Naive thymus-derived CD8-positive, alpha-beta T cell (primary cell): ENCODE data around the gene SEMA3C. TPM values are rescaled to one million over a fixed set of nuclear protein-coding genes. Genes with fewer than 3 reads are reported as not detected.

Source experiments
- ATAC-seq, 2 donors: fragments of 150-1000 bp; cut with Tn5 transposase in 1 of 2; sonication (Bioruptor Pico), chemical (Tn5 transposase) in 1 of 2; 1 replicate in 1 of 2; 2 replicates in 1 of 2; pipeline ENCODE4 v1.10.0; 2021; ENCODE audit warnings: mild to moderate bottlenecking in 2 of 2, moderate library complexity in 2 of 2
- POLR2A ChIA-PET: fragments of 350-600 bp; sonication (Branson Sonifier 250); formaldehyde crosslinking; loops from one replicate; lab custom pipeline; 2021; ENCODE audit warnings: antibody characterized with exemption; lab: Charles Lee
- DNase-seq, 10 donors: peaks; one replicate each; pipeline versions ENCODE4 v3.0.0 to v3.0.0-alpha.2; 2020 to 2022
- H3K27ac Mint-ChIP-seq, 10 donors: one replicate each; pipeline ENCODE4 v1.8.0; 2020 to 2022; ENCODE audit warnings: mild to moderate bottlenecking in 10 of 10, mixed read lengths in 10 of 10, moderate library complexity in 4 of 10, inconsistent platforms in 1 of 10
- H3K27me3 Mint-ChIP-seq, 5 donors: one replicate each; pipeline ENCODE4 v1.8.0; 2021 to 2022; ENCODE audit warnings: mixed read lengths in 5 of 5
- H3K36me3 Mint-ChIP-seq, 3 donors: one replicate each; pipeline ENCODE4 v1.8.0; 2020 to 2022; ENCODE audit warnings: mixed read lengths in 3 of 3, mild to moderate bottlenecking in 2 of 3, inconsistent platforms in 1 of 3
- H3K4me1 Mint-ChIP-seq, 4 donors: one replicate each; pipeline ENCODE4 v1.8.0; 2021 to 2022; ENCODE audit warnings: mixed read lengths in 4 of 4
- H3K4me3 Mint-ChIP-seq, 10 donors: one replicate each; pipeline ENCODE4 v1.8.0; 2020 to 2022; ENCODE audit warnings: mild to moderate bottlenecking in 10 of 10, mixed read lengths in 10 of 10, moderate library complexity in 6 of 10, inconsistent platforms in 1 of 10
- H3K9me3 Mint-ChIP-seq, 9 donors: one replicate each; pipeline ENCODE4 v1.8.0; 2020 to 2022; ENCODE audit warnings: mixed read lengths in 9 of 9, mild to moderate bottlenecking in 3 of 9, inconsistent platforms in 1 of 9, moderate library complexity in 1 of 9
- polyA plus RNA-seq, 3 donors: library from polyadenylated mRNA; unstranded; fragments of 300-500 nt; fragmentation: Illumina TruSeq; gene quantifications; one replicate each; pipeline ENCODE4 v1.2.3, GENCODE V29; 2021
- total RNA-seq, 8 experiments: library from RNA in 2 of 8; stranded (reverse) in 2 of 8; gene quantifications; one replicate each; pipeline ENCODE4 v1.2.3 and lab custom pipeline; 2021 to 2026

SEMA3C gene
- total and polyA plus RNA-seq, 5 experiments from 2014 or later, result not detected

- Mint-ChIP-seq H3K27ac (no peak overlapping the region), H3K36me3 (no peaks in the 10 kb centered on the region), H3K9me3 (peaks cover 0 to 17% (median 0%) of the 10 kb centered on the region in 9 donors), H3K27me3 (peaks cover 0 to 15% (median 0%) of the 10 kb centered on the region in 5 donors), H3K4me3 (no peak overlapping the region), H3K4me1 (no peaks in the 10 kb centered on the region)
- DNase-seq (no peak), ATAC-seq (no peak)
- POLR2A ChIA-PET, result no interaction called here
Observed at GRCh38 chr7:80818181-80818580, 100.7 kb downstream of the SEMA3C start.

GRCh38 chr7:80816806-80817205 lies 102.0 kb downstream of the SEMA3C start:
- POLR2A ChIA-PET, result no interaction called here
- no peak for DNase-seq
- no peak overlapping the region for H3K4me3 Mint-ChIP-seq

GRCh38 chr7:80815733-80816132 lies 103.1 kb downstream of the SEMA3C start:
- H3K4me1 Mint-ChIP-seq, result no peaks in the 10 kb centered on the region
- no peak for DNase-seq
- H3K4me3 Mint-ChIP-seq, result no peak overlapping the region
- no peak overlapping the region for H3K27ac Mint-ChIP-seq
- peaks cover 0 to 17% (median 0%) of the 10 kb centered on the region in 9 donors for H3K9me3 Mint-ChIP-seq
- H3K27me3 Mint-ChIP-seq, result peaks cover 0 to 11% (median 0%) of the 10 kb centered on the region in 5 donors
- ATAC-seq, result no peak
- POLR2A ChIA-PET, result no interaction called here
- H3K36me3 Mint-ChIP-seq, result no peaks in the 10 kb centered on the region

More at GRCh38 chr7:80816806-80817205, 102.0 kb downstream of the SEMA3C start:
- Mint-ChIP-seq H3K36me3 (no peaks in the 10 kb centered on the region), H3K27me3 (peaks cover 0 to 12% (median 0%) of the 10 kb centered on the region in 5 donors), H3K9me3 (peaks cover 0 to 17% (median 0%) of the 10 kb centered on the region in 9 donors), H3K27ac (no peak overlapping the region), H3K4me1 (no peaks in the 10 kb centered on the region)
- no peak for ATAC-seq

- peaks cover 0 to 4% (median 0%) of the 10 kb centered on the region in 5 donors for H3K27me3 Mint-ChIP-seq
- DNase-seq (no peak), ATAC-seq (no peak)
- H3K4me3 Mint-ChIP-seq, result no peak overlapping the region
- no peak overlapping the region for H3K27ac Mint-ChIP-seq
- peaks cover 0 to 2% (median 0%) of the 10 kb centered on the region in 3 donors for H3K36me3 Mint-ChIP-seq
- no peaks in the 10 kb centered on the region for H3K4me1 Mint-ChIP-seq
- H3K9me3 Mint-ChIP-seq, result peaks cover 0 to 16% (median 3%) of the 10 kb centered on the region in 9 donors
- POLR2A ChIA-PET, result no interaction called here
Observed at GRCh38 chr7:80809545-80809944, 109.3 kb downstream of the SEMA3C start.

GRCh38 chr7:80807166-80807900 lies 111.5 kb downstream of the SEMA3C start:
- Mint-ChIP-seq H3K4me3 (no peak overlapping the region), H3K4me1 (no peaks in the 10 kb centered on the region), H3K9me3 (peaks cover 0 to 9% (median 0%) of the 10 kb centered on the region in 9 donors), H3K27ac (no peak overlapping the region), H3K36me3 (peaks cover 0 to 2% (median 0%) of the 10 kb centered on the region in 3 donors), H3K27me3 (no peaks in the 10 kb centered on the region)
- POLR2A ChIA-PET, result no interaction called here
- no peak for DNase-seq
- ATAC-seq, result no peak

GRCh38 chr7:80806663-80807062 lies 112.2 kb downstream of the SEMA3C start:
- no peak for ATAC-seq
- DNase-seq, result no peak
- peaks cover 0 to 9% (median 0%) of the 10 kb centered on the region in 9 donors for H3K9me3 Mint-ChIP-seq
- peaks cover 0 to 2% (median 0%) of the 10 kb centered on the region in 3 donors for H3K36me3 Mint-ChIP-seq
- POLR2A ChIA-PET, result no interaction called here
- no peaks in the 10 kb centered on the region for H3K27me3 Mint-ChIP-seq
- no peak overlapping the region for H3K27ac Mint-ChIP-seq
- H3K4me3 Mint-ChIP-seq, result no peak overlapping the region
- no peaks in the 10 kb centered on the region for H3K4me1 Mint-ChIP-seq

GRCh38 chr7:80804589-80804988 lies 114.3 kb downstream of the SEMA3C start:
- DNase-seq (no peak), ATAC-seq (no peak)
- POLR2A ChIA-PET, result no interaction called here
- H3K9me3 Mint-ChIP-seq, result peaks cover 0 to 6% (median 0%) of the 10 kb centered on the region in 9 donors
- H3K27ac Mint-ChIP-seq, result no peak overlapping the region
- no peaks in the 10 kb centered on the region for H3K4me1 Mint-ChIP-seq
- no peaks in the 10 kb centered on the region for H3K27me3 Mint-ChIP-seq
- peaks cover 0 to under 1% (median 0%) of the 10 kb centered on the region in 3 donors for H3K36me3 Mint-ChIP-seq
- no peak overlapping the region for H3K4me3 Mint-ChIP-seq

GRCh38 chr7:80802527-80802926 lies 116.3 kb downstream of the SEMA3C start:
- Mint-ChIP-seq H3K27me3 (no peaks in the 10 kb centered on the region), H3K4me1 (no peaks in the 10 kb centered on the region), H3K4me3 (no peak overlapping the region), H3K9me3 (peaks cover 0 to 1% (median 0%) of the 10 kb centered on the region in 9 donors), H3K36me3 (no peaks in the 10 kb centered on the region), H3K27ac (no peak overlapping the region)
- no peak for ATAC-seq
- POLR2A ChIA-PET, result no interaction called here
- no peak for DNase-seq

GRCh38 chr7:80794631-80795573 lies 123.9 kb downstream of the SEMA3C start:
- DNase-seq (no peak), ATAC-seq (no peak)
- POLR2A ChIA-PET, result no interaction called here
- Mint-ChIP-seq H3K27ac (no peak overlapping the region), H3K9me3 (peaks cover 0 to 3% (median 0%) of the 10 kb centered on the region in 9 donors), H3K36me3 (no peaks in the 10 kb centered on the region), H3K4me1 (no peaks in the 10 kb centered on the region), H3K4me3 (no peak overlapping the region), H3K27me3 (no peaks in the 10 kb centered on the region)

GRCh38 chr7:80791509-80791929 lies 127.3 kb downstream of the SEMA3C start:
- Mint-ChIP-seq H3K4me3 (no peak overlapping the region), H3K9me3 (peaks cover 0 to 4% (median 0%) of the 10 kb centered on the region in 9 donors), H3K27me3 (no peaks in the 10 kb centered on the region), H3K4me1 (no peaks in the 10 kb centered on the region), H3K36me3 (no peaks in the 10 kb centered on the region), H3K27ac (no peak overlapping the region)
- POLR2A ChIA-PET, result no interaction called here
- no peak for ATAC-seq
- no peak for DNase-seq

- DNase-seq (no peak), ATAC-seq (no peak)
- Mint-ChIP-seq H3K27ac (no peak overlapping the region), H3K27me3 (no peaks in the 10 kb centered on the region), H3K9me3 (peaks cover 0 to 4% (median 0%) of the 10 kb centered on the region in 9 donors), H3K36me3 (no peaks in the 10 kb centered on the region), H3K4me1 (no peaks in the 10 kb centered on the region), H3K4me3 (no peak overlapping the region)
- POLR2A ChIA-PET, result no interaction called here
Observed at GRCh38 chr7:80790877-80791276, 128.0 kb downstream of the SEMA3C start.

GRCh38 chr7:80787721-80788120 lies 131.1 kb downstream of the SEMA3C start:
- H3K27ac Mint-ChIP-seq, result no peak overlapping the region

More at GRCh38 chr7:80787721-80788120, 131.1 kb downstream of the SEMA3C start:
- no peaks in the 10 kb centered on the region for H3K36me3 Mint-ChIP-seq
- DNase-seq (no peak), ATAC-seq (no peak)
- POLR2A ChIA-PET, result no interaction called here
- peaks cover 0 to 4% (median 0%) of the 10 kb centered on the region in 9 donors for H3K9me3 Mint-ChIP-seq
- no peak overlapping the region for H3K4me3 Mint-ChIP-seq
- no peaks in the 10 kb centered on the region for H3K27me3 Mint-ChIP-seq
- no peaks in the 10 kb centered on the region for H3K4me1 Mint-ChIP-seq
